Measurements from ENCODE around the gene TP63. TPM values are rescaled to one million over a fixed set of nuclear protein-coding genes. Genes with fewer than 3 reads are reported as not detected.

TP63 gene
- total RNA-seq, 1 donor from 2014 or later: 25.9 TPM

- Mint-ChIP-seq H3K4me3 (no peak overlapping the region), H3K9me3 (no peaks in the 10 kb centered on the region), H3K4me1 (peaks cover 39% of the 10 kb centered on the region), H3K27me3 (ENCODE audit: low read depth) (no peaks in the 10 kb centered on the region), H3K27ac (no peak overlapping the region), H3K36me3 (no peaks in the 10 kb centered on the region)
- no peak for DNase-seq (ENCODE audit: low spot score in 2 of 2, unreplicated experiment in 2 of 2)
- no peak for TF ChIP-seq CTCF (IDR thresholded peaks at IDR 0.05; ENCODE audit: unreplicated experiment)
Measured at GRCh38 chr3:189690672-189691071, 59.5 kb downstream of the TP63 start.

- Mint-ChIP-seq H3K27me3 (ENCODE audit: low read depth) (no peaks in the 10 kb centered on the region), H3K27ac (no peak overlapping the region), H3K4me3 (no peak overlapping the region), H3K9me3 (no peaks in the 10 kb centered on the region), H3K4me1 (peaks cover 16% of the 10 kb centered on the region), H3K36me3 (no peaks in the 10 kb centered on the region)
- no peak for DNase-seq (ENCODE audit: low spot score in 2 of 2, unreplicated experiment in 2 of 2)
- TF ChIP-seq CTCF (IDR thresholded peaks at IDR 0.05; ENCODE audit: unreplicated experiment): no peak
Measured at GRCh38 chr3:189695400-189695799, 64.2 kb downstream of the TP63 start.

GRCh38 chr3:189698811-189699210, 67.6 kb downstream of the TP63 start:
- Mint-ChIP-seq H3K4me1 (peaks cover 33% of the 10 kb centered on the region), H3K4me3 (no peak overlapping the region), H3K27ac (no peak overlapping the region), H3K9me3 (no peaks in the 10 kb centered on the region), H3K27me3 (ENCODE audit: low read depth) (no peaks in the 10 kb centered on the region), H3K36me3 (no peaks in the 10 kb centered on the region)
- no peak for TF ChIP-seq CTCF (IDR thresholded peaks at IDR 0.05; ENCODE audit: unreplicated experiment)
- no peak for DNase-seq (ENCODE audit: low spot score in 2 of 2, unreplicated experiment in 2 of 2)

DNA sequence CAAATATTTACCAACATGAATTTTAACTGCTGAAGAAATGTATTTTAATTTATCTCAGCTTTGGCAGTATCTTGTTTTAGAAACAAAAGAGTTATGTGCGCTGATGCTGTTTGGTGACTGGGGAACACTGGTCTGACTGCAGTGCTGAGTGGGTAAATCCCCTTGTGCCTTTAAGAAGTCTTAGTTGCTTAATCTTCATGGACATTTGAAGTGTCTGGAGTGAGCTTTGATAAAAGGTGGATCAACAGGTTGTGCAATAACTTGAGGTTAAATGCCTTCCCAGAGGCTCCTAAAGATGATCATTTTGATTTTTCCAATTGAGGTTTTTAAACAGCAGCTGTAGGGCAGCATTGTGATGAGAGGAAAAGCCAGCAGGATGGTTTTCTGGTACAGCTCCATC, 68.7 kb downstream of the TP63 start:
- Mint-ChIP-seq H3K4me1 (peaks cover 33% of the 10 kb centered on the region), H3K4me3 (no peak overlapping the region), H3K9me3 (no peaks in the 10 kb centered on the region), H3K36me3 (no peaks in the 10 kb centered on the region), H3K27me3 (ENCODE audit: low read depth) (no peaks in the 10 kb centered on the region), H3K27ac (peak overlapping the region; percentile 21)
- no peak for DNase-seq (ENCODE audit: low spot score in 2 of 2, unreplicated experiment in 2 of 2)
- TF ChIP-seq CTCF (IDR thresholded peaks at IDR 0.05; ENCODE audit: unreplicated experiment): no peak

GRCh38 chr3:189702066-189702646, 71.0 kb downstream of the TP63 start:
- no peak overlapping the region for H3K4me3 Mint-ChIP-seq
- no peaks in the 10 kb centered on the region for H3K27me3 Mint-ChIP-seq (ENCODE audit: low read depth)
- no peak for TF ChIP-seq CTCF (IDR thresholded peaks at IDR 0.05; ENCODE audit: unreplicated experiment)
- peaks cover 37% of the 10 kb centered on the region for H3K4me1 Mint-ChIP-seq
- no peak for DNase-seq (ENCODE audit: low spot score in 2 of 2, unreplicated experiment in 2 of 2)
- no peaks in the 10 kb centered on the region for H3K36me3 Mint-ChIP-seq
- peak overlapping the region; percentile 90 for H3K27ac Mint-ChIP-seq
- no peaks in the 10 kb centered on the region for H3K9me3 Mint-ChIP-seq

- Mint-ChIP-seq H3K9me3 (no peaks in the 10 kb centered on the region), H3K27me3 (ENCODE audit: low read depth) (no peaks in the 10 kb centered on the region), H3K4me1 (peaks cover 37% of the 10 kb centered on the region), H3K27ac (no peak overlapping the region), H3K4me3 (no peak overlapping the region), H3K36me3 (no peaks in the 10 kb centered on the region)
- TF ChIP-seq CTCF (IDR thresholded peaks at IDR 0.05; ENCODE audit: unreplicated experiment): no peak
- DNase-seq (ENCODE audit: low spot score in 2 of 2, unreplicated experiment in 2 of 2): no peak
Measured at GRCh38 chr3:189703865-189704264, 72.7 kb downstream of the TP63 start.

Measured in mesothelial cell of epicardium (in vitro differentiated cells).